Upper lobe of left lung (tissue), 4 donors: ENCODE data around the gene MTG2.

Experiments used
- EP300 ChIP-seq, 4 donors: sonication (generic); formaldehyde crosslinking; IDR thresholded peaks; one replicate each; pipeline ENCODE4 v1.5.1; 2017; ENCODE audit warnings: antibody characterized with exemption in 4 of 4, control low read depth in 2 of 4
- POLR2A ChIP-seq, 4 donors: fragments of 450-650 bp; IDR thresholded peaks; one replicate each; pipeline ENCODE4 v1.5.1; 2016 to 2017; ENCODE audit warnings: antibody characterized with exemption in 4 of 4, mild to moderate bottlenecking in 2 of 4
- POLR2AphosphoS5 ChIP-seq, 2 donors: sonication (generic); formaldehyde crosslinking; IDR thresholded peaks; one replicate each; pipeline ENCODE4 v1.5.1; 2017; ENCODE audit warnings: antibody characterized with exemption in 2 of 2
- TF ChIP-seq, protein P1 (sequence below), 6 experiments: fragments of 450-650 bp in 4 of 6; fragments of 200-600 bp in 2 of 6; sonication (generic) in 2 of 6; IDR thresholded peaks; one replicate each; pipeline ENCODE4 v1.5.1; 2016 to 2019; ENCODE audit warnings: antibody characterized with exemption in 6 of 6

GRCh38 chr20:62157387-62158087, 25.3 kb upstream of the MTG2 start:
- TF ChIP-seq EP300 (IDR thresholded peaks at IDR 0.05) (no peak), POLR2A (IDR thresholded peaks at IDR 0.05) (no peak), POLR2AphosphoS5 (IDR thresholded peaks at IDR 0.05) (no peak)
- TF ChIP-seq, protein P1, sequence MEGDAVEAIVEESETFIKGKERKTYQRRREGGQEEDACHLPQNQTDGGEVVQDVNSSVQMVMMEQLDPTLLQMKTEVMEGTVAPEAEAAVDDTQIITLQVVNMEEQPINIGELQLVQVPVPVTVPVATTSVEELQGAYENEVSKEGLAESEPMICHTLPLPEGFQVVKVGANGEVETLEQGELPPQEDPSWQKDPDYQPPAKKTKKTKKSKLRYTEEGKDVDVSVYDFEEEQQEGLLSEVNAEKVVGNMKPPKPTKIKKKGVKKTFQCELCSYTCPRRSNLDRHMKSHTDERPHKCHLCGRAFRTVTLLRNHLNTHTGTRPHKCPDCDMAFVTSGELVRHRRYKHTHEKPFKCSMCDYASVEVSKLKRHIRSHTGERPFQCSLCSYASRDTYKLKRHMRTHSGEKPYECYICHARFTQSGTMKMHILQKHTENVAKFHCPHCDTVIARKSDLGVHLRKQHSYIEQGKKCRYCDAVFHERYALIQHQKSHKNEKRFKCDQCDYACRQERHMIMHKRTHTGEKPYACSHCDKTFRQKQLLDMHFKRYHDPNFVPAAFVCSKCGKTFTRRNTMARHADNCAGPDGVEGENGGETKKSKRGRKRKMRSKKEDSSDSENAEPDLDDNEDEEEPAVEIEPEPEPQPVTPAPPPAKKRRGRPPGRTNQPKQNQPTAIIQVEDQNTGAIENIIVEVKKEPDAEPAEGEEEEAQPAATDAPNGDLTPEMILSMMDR (IDR thresholded peaks at IDR 0.05) = no peak
